ENCODE data around the gene ERC1.
"Not testable (repeated sequence)": the region's sequence is repeated elsewhere in the genome, so short reads cannot be mapped to it uniquely, and the experiment has no call there.

The ERC1 gene

DNA sequence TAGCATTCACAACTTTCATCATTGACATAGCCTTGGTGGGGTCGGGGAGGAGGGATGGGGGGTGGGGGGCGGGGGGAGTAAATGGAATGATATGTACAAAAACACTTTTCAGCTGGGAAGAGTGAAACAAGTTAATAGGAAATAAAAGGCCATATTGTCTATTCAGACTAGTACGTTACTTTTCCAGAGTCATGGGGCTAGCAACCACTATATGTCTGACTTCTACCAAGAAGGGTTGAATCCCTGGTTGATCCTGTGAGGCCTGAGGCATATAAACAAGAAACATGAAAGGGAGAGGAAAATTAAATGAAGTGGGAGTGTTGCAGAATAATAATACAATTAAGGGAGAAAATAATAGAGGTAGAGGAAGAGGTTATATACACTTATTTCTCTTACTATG is 225.5 kb downstream of the ERC1 start:
- no peak for DNase-seq (ENCODE audit: extremely low read depth in 1 of 2, low read depth in 1 of 2)

DNA sequence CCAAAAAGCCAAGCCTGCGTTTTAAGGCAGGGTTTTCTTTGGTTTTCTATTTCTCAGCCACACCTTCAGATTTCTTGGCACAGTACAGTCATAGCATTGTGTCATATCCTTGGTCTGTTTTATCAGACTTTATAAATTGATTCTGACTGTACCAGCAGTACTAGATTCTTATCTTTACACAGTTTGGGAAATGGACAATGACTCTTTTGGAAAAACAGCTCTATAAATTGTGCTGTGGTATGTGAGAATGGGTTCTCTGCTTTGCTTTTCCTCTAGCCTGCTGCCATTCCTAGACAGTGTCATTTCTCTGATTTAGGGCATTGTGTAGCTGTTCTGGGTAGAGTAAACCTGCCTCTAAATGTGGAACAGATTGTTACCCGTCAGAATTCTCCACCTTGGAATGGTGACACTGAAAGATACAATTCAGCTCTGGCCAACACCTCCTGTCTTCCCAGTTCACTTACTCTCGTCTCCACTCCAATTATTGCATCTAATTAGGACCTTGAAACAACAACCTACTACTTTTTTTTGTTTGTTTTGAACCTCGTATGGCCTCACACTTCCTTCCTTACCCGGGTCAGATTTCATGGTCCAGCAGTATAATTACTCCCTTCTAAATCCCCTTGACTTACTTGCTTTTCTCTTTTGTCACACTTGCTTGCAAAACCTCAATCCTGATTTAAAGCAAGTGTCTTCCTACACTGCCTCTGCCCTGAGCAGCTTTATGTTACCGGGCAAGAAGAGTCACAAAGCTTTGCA is 226.3 kb downstream of the ERC1 start:
- no peak for DNase-seq (ENCODE audit: extremely low read depth in 1 of 2, low read depth in 1 of 2)

DNA sequence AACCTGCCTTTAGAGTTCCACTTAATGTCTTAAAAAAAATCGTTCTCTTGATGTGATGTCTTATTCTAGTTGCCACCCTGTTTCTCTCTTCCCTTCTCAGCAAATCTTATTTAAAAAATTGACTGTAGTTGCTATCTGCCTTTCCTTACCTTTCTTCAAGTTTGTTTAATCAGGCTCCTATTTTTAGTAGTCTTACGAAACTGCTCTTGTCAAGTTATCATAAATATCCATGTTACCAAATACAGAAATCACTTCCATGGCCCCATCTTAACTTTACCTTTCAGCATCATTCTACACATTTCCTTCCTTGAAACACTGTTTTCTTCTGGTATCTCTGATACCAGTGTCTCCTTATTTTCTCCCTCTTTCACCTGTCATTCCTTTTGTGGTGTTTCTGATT is 227.3 kb downstream of the ERC1 start:
- no peak for DNase-seq (ENCODE audit: extremely low read depth in 1 of 2, low read depth in 1 of 2)

GRCh38 chr12:1220127-1221092 is 229.4 kb downstream of the ERC1 start:
- no peak for DNase-seq (ENCODE audit: extremely low read depth in 1 of 2, low read depth in 1 of 2)

DNA sequence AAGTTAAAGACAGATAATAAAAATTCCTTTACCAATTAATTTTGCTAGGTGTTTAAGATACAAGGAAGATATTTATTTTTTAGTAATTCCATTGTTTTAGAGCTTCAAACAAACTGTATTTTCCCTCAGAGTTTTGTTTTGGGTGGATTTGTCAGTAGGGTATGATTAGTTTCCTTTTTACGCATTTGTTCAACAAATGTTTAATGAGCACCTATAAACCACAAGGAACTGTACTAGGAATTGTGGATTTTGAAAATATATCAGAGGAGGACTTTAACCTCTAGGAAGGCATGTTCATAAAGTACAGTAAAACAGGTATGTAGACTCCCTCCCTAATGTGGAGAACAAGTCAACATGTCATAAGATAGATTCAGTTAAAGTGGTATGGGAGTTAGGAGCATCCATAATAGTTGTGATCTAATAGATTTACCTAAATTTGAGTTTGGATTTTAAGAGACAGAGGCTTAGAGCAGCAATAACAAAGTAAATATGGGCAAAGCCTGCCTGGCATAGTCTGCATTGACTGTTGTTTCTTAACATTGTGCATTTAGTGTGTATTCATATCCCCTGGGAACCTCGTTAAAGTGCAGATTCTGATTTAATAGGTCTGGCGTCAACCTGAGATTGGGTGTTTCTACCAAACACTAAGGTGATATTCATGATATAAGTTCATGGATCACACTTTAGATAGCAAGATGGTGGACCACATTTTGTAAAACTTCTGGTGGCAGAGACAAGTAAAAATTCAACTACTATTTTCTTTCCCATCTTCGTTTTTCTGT is 232.0 kb downstream of the ERC1 start:
- no peak for DNase-seq (ENCODE audit: extremely low read depth in 1 of 2, low read depth in 1 of 2)

- no peak for DNase-seq (ENCODE audit: extremely low read depth in 1 of 2, low read depth in 1 of 2)
Observed at GRCh38 chr12:1226951-1227350, 235.9 kb downstream of the ERC1 start.

DNA sequence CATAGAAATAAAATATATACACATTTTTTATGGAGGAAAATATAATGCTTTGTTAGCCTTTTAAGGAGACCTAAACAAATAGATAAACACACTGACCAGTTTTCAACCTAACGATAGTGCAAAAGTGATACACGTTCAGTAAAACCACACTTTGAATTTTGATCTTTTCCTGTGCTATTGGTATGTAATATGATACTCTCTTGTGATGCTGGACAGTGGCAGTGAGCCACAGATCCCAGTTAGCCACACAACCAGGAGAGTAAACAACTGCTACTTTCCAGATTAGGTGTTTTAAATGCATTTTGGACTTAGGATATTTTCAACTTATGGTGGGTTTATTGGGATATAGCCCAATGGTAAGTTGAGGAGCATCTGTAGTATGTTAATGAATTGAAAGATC is 243.1 kb downstream of the ERC1 start:
- DNase-seq (ENCODE audit: extremely low read depth in 1 of 2, low read depth in 1 of 2) = no peak

- no peak for DNase-seq (ENCODE audit: extremely low read depth in 1 of 2, low read depth in 1 of 2)
Observed at GRCh38 chr12:1246637-1247036, 255.6 kb downstream of the ERC1 start.

DNA sequence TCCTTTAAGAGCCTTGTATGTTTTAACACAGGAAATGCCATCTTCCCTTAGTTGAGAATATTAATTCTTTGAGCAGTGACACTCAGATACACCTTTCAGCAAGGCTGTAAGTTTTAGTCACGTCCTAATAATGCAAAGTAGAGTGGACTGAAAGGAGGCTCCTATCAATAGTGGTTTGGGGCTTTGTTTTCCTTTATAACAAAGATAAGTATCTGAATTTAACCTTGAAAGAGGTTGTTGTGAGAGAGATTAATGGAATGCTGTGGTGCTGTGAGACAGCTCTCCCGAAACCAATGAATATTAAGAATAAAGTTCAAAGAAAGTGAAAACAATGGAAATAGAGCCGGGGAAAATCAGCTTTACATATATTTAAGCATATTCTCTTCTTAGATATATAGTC is 259.6 kb downstream of the ERC1 start:
- no peak for DNase-seq (ENCODE audit: extremely low read depth in 1 of 2, low read depth in 1 of 2)

- DNase-seq (ENCODE audit: extremely low read depth in 1 of 2, low read depth in 1 of 2) = no peak
Observed at GRCh38 chr12:1252758-1253157, 261.7 kb downstream of the ERC1 start.

GRCh38 chr12:1255125-1255524 is 264.1 kb downstream of the ERC1 start:
- not testable (repeated sequence) for DNase-seq (ENCODE audit: extremely low read depth in 1 of 2, low read depth in 1 of 2)

DNA sequence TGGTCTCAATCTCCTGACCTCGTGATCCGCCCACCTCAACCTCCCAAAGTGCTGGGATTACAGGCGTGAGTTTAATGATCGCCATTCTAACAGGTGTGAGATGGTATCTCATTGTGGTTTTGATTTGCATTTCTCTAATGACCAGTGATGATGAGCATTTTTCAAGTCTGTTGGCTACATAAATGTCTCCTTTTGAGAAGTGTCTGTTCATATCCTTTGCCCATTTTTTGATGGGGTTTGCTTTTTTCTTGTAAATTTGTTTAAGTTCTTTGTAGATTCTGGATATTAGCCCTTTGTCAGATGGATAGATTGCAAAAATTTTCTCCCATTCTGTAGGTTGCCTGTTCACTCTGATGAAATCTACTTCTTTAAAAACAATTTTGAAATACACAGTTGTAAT is 264.8 kb downstream of the ERC1 start:
- not testable (repeated sequence) for DNase-seq (ENCODE audit: extremely low read depth in 1 of 2, low read depth in 1 of 2)

DNA sequence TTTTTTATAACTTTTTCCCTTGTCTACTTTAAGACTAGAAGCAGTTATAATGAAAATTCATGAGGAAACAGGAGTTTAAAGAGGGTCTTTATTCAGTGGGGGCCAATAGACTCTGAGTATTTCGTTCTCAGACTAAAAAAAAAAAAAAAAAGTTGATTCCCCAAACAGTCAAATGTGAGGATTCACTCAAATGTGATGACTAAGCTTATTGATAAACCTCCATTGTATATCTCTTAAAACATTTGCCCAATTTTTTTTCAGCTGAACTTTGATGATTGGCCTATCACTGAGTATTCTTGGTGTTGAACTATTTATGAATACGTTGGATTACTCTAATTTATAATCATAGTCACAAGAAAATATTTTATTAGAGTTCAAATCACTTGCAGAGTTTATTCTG is 265.3 kb downstream of the ERC1 start:
- DNase-seq (ENCODE audit: extremely low read depth in 1 of 2, low read depth in 1 of 2) = no peak

DNA sequence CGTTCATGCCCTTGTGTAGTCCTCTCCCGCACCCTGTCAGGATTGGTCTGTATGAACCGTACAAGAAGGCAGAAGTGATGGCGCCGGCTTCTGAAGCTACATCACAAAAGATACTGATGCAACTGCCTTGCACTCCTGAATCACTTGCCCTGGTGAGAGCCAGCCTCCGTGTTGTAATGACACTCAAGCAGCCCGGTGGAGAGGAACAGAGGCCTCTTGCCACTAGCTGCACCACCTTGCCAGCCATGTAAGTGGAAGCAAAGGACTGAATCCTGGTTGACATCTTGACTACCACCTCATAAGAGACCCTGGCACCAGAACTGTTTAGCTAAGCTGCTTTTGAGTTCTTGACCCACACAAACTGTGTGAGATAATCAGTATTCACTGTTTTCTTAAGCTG is 266.0 kb downstream of the ERC1 start:
- DNase-seq (ENCODE audit: extremely low read depth in 1 of 2, low read depth in 1 of 2) = no peak

GRCh38 chr12:1262011-1262410 is 271.0 kb downstream of the ERC1 start:
- DNase-seq (ENCODE audit: extremely low read depth in 1 of 2, low read depth in 1 of 2) = no peak

- no peak for DNase-seq (ENCODE audit: extremely low read depth in 1 of 2, low read depth in 1 of 2)
Observed at GRCh38 chr12:1267243-1267642, 276.2 kb downstream of the ERC1 start.

- no peak for DNase-seq (ENCODE audit: extremely low read depth in 1 of 2, low read depth in 1 of 2)
Observed at GRCh38 chr12:1272142-1272541, 281.1 kb downstream of the ERC1 start.

DNA sequence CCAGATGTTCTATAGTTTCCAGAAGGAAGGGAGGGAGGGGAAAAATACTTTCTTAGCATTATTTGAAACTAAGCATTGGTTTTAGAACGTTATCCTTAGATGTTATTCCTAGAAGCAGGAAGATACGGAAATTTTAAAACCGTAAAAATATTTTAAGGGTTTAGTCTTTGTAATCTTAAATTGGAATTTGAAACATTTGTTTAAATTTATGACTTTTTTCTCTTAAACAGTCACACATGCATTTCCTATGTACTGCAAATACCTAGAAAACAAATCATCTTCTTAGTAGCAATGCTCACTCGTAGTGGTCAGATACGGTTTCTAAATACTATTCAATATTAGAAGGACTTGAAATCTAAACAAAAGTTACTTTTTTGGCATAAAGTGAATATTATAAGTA is 282.0 kb downstream of the ERC1 start:
- DNase-seq (ENCODE audit: extremely low read depth in 1 of 2, low read depth in 1 of 2) = no peak

GRCh38 chr12:1277905-1278304 is 286.9 kb downstream of the ERC1 start:
- DNase-seq (ENCODE audit: extremely low read depth in 1 of 2, low read depth in 1 of 2) = peak in 1 of 2 donors; percentile 38

GRCh38 chr12:1279050-1279449 is 288.0 kb downstream of the ERC1 start:
- no peak for DNase-seq (ENCODE audit: extremely low read depth in 1 of 2, low read depth in 1 of 2)

DNA sequence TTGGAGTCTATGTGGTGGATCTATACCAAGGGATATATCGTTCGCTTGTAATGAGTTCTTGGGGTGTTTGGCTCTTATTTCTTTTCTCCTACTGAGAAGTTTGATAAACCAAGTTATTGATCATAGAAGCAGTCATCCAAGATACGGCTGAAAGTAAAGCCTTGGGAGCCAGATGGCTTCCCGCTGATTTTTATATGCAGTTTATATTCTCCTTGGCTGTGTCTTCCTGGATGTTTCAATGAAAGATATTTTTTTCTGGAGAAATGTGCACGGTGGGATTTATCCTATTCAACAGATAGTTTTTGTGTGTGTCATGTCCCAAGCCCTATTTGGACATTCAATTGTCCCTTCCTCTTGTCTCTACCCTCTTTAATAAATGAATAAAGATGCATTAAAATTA is 289.0 kb downstream of the ERC1 start:
- no peak for DNase-seq (ENCODE audit: extremely low read depth in 1 of 2, low read depth in 1 of 2)

Measured in activated CD8-positive, alpha-beta memory T cell treated with anti-CD3 and anti-CD28 coated beads for 1 hour (primary cell).